ENCODE measurements around the gene HMGB4.

The HMGB4 gene

GRCh38 chr1:33895396-33895795 lies 31.5 kb downstream of the HMGB4 start:
- no peaks in the 10 kb centered on the region for H3K36me3 ChIP-seq (ENCODE audit: control insufficient read depth, low read length)
- H3K9me3 ChIP-seq (ENCODE audit: control insufficient read depth, insufficient read depth, low read length) = no peaks in the 10 kb centered on the region
- H3K9me2 ChIP-seq (replicated peaks; ENCODE audit: control insufficient read depth, low read length) = no peaks in the 10 kb centered on the region
- no peak overlapping the region for H3K27ac ChIP-seq (ENCODE audit: low read depth, low read length)
- no peak overlapping the region for H3K4me3 ChIP-seq (ENCODE audit: low read length)
- no peaks in the 10 kb centered on the region for H3K4me1 ChIP-seq (ENCODE audit: control insufficient read depth, low read length)
- TF ChIP-seq EZH2phosphoT487 (IDR thresholded peaks at IDR 0.05; ENCODE audit: borderline replicate concordance, low read length) = no peak
- no peak for TF ChIP-seq CTCF (IDR thresholded peaks at IDR 0.05; ENCODE audit: low read depth, low read length, poor library complexity, severe bottlenecking)
- H4K20me1 ChIP-seq (ENCODE audit: control insufficient read depth, insufficient read depth, low read depth, low read length) = no peaks in the 10 kb centered on the region
- no peaks in the 10 kb centered on the region for H3K79me2 ChIP-seq (ENCODE audit: control insufficient read depth, low read length)
- H3F3A ChIP-seq (ENCODE audit: control insufficient read depth, insufficient read depth) = no peaks in the 10 kb centered on the region
- no peaks in the 10 kb centered on the region for H3K27me3 ChIP-seq (ENCODE audit: control insufficient read depth, low read length)
- no peak overlapping the region for H3K4me2 ChIP-seq (ENCODE audit: low read length)

- Histone ChIP-seq H3K27me3 (ENCODE audit: control insufficient read depth, low read length) (no peaks in the 10 kb centered on the region), H4K20me1 (ENCODE audit: control insufficient read depth, insufficient read depth, low read depth, low read length) (no peaks in the 10 kb centered on the region), H3K36me3 (ENCODE audit: control insufficient read depth, low read length) (no peaks in the 10 kb centered on the region), H3K9me2 (replicated peaks; ENCODE audit: control insufficient read depth, low read length) (no peaks in the 10 kb centered on the region), H3K9me3 (ENCODE audit: control insufficient read depth, insufficient read depth, low read length) (no peaks in the 10 kb centered on the region), H3K79me2 (ENCODE audit: control insufficient read depth, low read length) (no peaks in the 10 kb centered on the region), H3F3A (ENCODE audit: control insufficient read depth, insufficient read depth) (no peaks in the 10 kb centered on the region), H3K4me3 (ENCODE audit: low read length) (no peak overlapping the region), H3K4me2 (ENCODE audit: low read length) (no peak overlapping the region), H3K27ac (ENCODE audit: low read depth, low read length) (no peak overlapping the region), H3K4me1 (ENCODE audit: control insufficient read depth, low read length) (no peaks in the 10 kb centered on the region)
- no peak for TF ChIP-seq EZH2phosphoT487 (IDR thresholded peaks at IDR 0.05; ENCODE audit: borderline replicate concordance, low read length)
- no peak for TF ChIP-seq CTCF (IDR thresholded peaks at IDR 0.05; ENCODE audit: low read depth, low read length, poor library complexity, severe bottlenecking)
These were observed 32.1 kb downstream of the HMGB4 start for GRCh38 chr1:33895976-33896375.

- Histone ChIP-seq H4K20me1 (ENCODE audit: control insufficient read depth, insufficient read depth, low read depth, low read length) (no peaks in the 10 kb centered on the region), H3K79me2 (ENCODE audit: control insufficient read depth, low read length) (no peaks in the 10 kb centered on the region), H3K4me1 (ENCODE audit: control insufficient read depth, low read length) (no peaks in the 10 kb centered on the region), H3K4me3 (ENCODE audit: low read length) (no peak overlapping the region), H3F3A (ENCODE audit: control insufficient read depth, insufficient read depth) (no peaks in the 10 kb centered on the region), H3K9me2 (replicated peaks; ENCODE audit: control insufficient read depth, low read length) (no peaks in the 10 kb centered on the region), H3K27me3 (ENCODE audit: control insufficient read depth, low read length) (no peaks in the 10 kb centered on the region), H3K36me3 (ENCODE audit: control insufficient read depth, low read length) (no peaks in the 10 kb centered on the region), H3K4me2 (ENCODE audit: low read length) (no peak overlapping the region), H3K27ac (ENCODE audit: low read depth, low read length) (no peak overlapping the region), H3K9me3 (ENCODE audit: control insufficient read depth, insufficient read depth, low read length) (no peaks in the 10 kb centered on the region)
- TF ChIP-seq EZH2phosphoT487 (IDR thresholded peaks at IDR 0.05; ENCODE audit: borderline replicate concordance, low read length) (no peak), CTCF (IDR thresholded peaks at IDR 0.05; ENCODE audit: low read depth, low read length, poor library complexity, severe bottlenecking) (no peak)
These were observed 33.3 kb downstream of the HMGB4 start for GRCh38 chr1:33897092-33897725.

Data from DOHH2 (cell line).